GM18517 (cell line): ENCODE data around the gene KRTAP2-1.
"Not testable (repeated sequence)": the region's sequence is repeated elsewhere in the genome, so short reads cannot be mapped to it uniquely, and the experiment has no call there.

Experiments used
- ATAC-seq: cut with Tn5 transposase; IDR thresholded peaks from one replicate; pipeline ENCODE4 v1.9.1; 2021; ENCODE audit warnings: mild to moderate bottlenecking, moderate library complexity; ENCODE audit not compliant: unreplicated experiment

KRTAP2-1 gene, protein sequence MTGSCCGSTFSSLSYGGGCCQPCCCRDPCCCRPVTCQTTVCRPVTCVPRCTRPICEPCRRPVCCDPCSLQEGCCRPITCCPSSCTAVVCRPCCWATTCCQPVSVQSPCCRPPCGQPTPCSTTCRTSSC

DNA sequence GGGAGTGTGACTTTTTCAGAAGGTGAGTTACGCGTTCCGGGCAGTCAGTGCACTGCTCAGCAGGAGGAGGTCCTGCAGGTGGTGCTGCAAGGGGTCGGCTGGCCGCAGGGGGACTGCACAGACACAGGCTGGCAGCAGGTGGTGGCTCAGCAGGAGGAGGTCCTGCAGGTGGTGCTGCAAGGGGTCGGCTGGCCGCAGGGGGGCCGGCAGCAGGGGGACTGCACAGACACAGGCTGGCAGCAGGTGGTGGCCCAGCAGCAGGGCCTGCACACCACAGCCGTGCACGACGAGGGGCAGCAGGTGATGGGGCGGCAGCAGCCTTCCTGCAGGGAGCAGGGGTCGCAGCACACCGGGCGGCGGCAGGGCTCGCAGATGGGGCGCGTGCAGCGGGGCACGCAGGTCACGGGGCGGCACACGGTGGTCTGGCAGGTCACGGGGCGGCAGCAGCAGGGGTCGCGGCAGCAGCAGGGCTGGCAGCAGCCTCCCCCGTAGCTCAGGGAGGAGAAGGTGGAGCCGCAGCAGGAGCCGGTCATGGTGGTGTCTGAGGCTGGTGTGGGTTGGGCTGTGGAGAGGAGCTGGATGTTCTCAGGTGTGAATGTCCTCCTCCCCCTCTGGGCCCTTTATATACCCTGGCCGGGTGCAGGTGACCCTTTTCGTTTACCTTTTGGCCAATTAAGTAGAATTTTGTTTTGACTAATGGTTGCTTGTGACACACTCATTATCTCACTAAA, at the start of gene KRTAP2-1:
KRTAP2-1 (minus strand) TSS at position 582 of the 731 bp plus-strand sequence; CDS start at position 533, 49 bp downstream.
- not testable (repeated sequence) for ATAC-seq

DNA sequence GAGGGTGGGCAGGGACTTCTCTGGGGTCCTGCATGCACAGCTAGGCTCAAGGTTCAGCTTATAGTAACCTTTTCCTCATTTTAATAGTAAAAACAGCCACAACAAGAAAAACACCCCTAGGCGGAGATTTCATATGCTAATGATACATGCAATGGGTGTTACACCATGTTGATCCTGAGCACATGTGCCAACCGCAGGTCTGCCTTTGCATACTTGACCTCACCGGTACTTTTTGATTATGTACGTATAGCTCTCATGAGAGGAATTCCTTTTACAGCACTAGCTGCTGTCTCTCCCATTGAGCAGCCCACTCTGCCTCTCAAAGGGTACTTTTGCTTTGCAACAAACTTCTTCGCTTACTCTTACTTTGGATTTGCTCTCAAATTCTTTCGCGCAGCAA, 48.9 kb upstream of the KRTAP2-1 start:
- ATAC-seq = no peak

DNA sequence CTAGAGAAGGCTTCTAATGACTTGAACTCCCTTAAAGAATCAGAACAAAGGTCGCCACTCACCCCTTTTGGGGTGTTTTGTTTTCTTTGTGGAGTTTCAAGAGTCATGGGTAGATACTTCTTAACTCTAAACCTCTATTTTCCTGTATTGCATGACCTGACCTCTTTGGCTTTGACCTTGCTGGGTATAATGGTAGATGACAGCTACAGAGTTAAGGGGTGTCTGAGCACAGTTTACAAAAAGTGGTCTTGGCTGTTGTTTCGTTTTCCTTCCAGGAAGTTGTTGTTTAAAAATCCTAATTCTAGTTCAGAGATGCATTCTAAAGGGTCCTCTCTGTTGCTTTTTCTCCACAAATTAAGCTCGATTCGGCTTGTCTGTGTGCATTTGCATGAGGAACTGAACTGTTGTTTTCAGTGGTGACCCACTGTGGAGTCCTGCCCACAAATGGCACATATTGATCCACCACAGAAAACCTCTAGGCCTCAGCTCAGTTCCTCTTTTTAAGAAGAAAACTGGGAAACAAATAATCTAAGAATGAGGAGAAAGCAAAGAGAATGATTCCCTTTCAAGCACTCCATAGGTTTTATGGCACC, 41.7 kb upstream of the KRTAP2-1 start:
- ATAC-seq = not testable (repeated sequence)

DNA sequence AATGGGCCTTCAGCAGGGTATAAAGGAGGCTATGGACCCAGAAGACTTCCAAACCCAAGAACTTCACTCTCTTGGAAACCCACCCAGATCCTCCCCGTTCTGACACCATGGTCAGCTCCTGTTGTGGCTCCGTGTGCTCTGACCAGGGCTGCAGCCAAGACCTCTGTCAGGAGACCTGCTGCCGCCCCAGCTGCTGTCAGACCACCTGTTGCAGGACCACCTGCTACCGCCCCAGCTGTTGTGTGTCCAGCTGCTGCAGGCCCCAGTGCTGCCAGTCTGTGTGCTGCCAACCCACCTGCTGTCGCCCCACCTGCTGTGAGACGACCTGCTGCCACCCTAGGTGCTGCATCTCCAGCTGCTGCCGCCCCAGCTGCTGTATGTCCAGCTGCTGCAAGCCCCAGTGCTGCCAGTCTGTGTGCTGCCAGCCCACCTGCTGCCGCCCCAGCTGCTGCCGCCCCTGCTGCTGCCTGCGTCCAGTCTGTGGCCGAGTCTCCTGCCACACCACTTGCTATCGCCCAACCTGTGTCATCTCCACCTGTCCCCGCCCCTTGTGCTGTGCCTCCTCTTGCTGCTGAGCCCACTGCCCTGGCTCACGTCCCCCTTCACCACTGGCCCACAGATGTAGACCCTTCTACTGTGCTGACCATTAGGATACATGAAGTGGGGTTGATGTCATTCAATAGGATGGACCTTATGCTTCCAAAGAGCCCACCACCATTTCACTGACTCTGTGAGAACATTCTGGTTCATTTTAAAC, 37.2 kb upstream of the KRTAP2-1 start, which contains the start of gene KRTAP4-7:
KRTAP4-7 (plus strand) TSS at position 51 of the 757 bp plus-strand sequence; CDS start at position 108, 57 bp downstream.
- ATAC-seq = not testable (repeated sequence)

DNA sequence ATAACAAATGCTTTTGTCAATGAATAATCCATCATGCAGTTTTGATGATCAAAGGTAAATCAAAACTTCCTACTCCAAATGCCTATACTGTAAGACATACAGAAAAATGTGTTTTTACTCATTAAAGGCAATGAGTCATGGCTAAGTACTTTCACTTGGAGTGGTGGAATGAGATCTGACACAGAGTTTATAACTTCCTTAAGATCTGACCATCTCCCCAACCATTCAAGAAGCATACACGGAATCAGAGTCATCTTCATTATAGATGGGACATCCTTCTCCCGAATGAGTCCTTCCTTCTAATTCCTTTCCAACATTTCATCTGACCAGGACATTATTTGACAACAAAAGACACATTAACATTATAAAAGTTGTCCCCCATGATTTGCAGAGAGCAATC, 36.3 kb upstream of the KRTAP2-1 start:
- not testable (repeated sequence) for ATAC-seq

DNA sequence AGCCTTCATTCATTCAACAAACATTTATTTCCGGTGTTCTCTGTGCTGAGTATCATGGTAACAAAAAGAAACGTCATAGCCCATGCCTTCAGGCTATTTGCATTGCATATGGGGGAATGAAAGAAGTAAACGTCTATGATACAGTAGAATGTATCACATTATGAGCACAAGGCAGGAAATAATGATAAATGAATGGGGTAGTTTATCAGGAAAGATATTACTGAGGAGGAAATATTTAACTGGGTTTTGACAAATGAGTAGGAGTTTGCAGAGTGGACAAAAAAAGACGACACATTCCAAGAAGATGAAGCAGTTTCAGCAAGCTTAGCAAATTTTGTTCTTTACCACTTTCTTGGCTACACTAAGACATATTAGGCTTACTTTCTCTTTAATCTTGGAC, 35.5 kb upstream of the KRTAP2-1 start:
- ATAC-seq = no peak

DNA sequence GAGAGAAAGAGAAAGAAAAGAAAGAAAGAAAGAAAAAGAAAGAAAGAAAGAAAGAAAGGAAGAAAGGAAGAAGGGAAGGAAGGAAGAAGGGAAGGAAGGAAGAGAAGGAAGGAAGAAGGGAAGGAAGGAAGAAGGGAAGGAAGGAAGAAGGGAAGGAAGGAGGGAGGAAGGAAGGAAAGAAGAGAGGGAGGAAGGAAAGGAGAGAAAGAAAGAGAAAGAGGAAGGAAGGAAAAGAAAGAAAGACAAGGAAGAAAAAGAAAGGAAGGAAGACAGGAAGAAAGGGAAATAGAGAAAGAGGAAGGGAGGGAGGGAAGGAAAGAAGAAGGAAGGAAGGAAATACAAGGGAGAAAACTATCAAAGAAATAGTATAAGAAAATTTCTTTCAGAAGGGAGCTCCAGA, 29.7 kb upstream of the KRTAP2-1 start:
- ATAC-seq = no peak

DNA sequence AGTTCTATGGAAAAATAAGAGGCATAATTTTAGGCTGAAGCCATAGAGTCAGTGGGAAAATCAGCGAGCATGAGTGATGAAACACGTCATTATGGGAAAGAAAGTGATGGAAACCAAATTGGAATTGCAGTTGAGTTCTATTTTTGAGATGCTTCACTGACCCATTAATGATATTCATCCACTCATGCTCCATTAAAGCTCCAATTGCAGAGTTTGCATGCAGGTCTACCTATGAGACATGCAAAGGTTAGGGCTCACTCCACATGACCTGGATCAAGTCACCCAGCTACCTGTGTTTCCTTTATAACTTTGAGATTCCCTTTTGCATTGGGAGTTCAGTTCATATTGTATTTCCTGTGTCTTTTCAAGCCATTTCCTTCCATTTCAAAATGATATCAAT, 26.6 kb upstream of the KRTAP2-1 start:
- no peak for ATAC-seq

DNA sequence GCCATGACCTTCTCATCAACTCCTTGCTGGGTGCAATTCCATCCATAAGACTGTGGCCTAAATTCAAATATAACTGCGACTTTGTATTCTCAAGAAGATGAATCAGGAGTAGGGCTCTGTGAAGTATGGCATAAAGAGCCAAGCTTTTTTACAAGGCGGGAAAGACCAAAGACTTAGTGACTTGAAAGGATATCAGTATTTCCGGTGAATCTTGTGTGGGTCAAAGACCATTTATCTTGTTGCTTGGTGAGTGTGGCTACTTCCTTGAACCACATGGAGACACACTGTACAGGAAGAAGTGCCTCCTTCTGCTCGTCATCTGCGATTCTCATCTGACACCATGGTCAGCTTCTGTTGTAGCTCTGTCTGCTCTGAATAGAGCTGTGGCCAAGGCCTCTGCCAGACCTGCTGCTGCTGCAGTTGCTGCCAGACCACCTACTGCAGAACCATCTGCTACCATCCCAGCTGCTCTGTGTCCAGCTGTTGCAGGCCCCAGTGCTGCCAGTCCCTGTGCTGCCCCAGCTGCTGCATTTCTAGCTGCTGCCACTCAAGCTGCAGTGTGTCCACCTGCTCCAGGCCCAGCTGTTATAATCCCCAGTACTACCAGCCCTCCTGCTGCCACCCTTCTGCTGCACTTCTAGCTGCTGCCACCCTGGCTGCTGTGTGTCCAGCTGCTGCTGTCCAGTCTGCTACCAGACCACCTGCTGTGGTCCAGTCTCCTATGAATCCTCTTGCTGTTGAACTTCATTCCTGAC, 24.7 kb upstream of the KRTAP2-1 start:
- ATAC-seq = no peak

DNA sequence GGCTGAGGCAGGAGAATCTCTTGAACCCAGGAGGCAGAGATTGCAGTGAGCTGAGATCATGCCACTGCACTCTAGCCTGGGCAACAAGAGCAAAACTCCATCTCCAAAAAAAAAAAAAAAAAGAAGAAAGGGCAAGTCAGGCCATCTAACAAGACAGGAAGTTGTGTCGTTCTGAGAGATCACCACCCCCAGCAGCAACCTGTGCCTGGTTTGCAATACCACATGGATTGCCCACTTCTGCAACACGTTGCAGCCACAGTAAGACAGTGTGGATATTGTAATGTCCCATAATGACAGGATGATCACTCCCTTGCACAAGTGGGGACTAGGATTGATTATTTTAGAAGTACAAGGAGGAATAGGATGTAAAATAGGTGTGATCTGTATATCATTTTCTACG, 21.9 kb upstream of the KRTAP2-1 start:
- ATAC-seq = no peak

DNA sequence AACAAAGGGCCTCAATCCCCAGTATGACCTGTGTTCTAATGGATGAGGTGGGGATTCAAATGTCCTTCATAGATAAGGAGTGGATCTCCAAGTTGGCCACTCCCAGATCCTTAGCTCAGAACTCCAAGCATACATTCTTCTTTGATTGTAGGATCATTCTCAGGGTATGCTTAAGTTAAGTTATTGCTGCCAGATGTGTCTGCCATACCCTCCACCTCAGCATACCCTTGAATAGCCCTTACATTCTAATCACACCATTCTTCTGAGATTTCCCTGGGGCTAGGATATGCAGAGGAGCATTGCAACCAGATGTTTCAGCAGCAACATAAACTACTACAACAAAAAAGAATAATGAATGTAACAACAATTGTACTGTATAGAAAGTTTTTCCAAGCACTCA, 20.2 kb upstream of the KRTAP2-1 start:
- no peak for ATAC-seq

DNA sequence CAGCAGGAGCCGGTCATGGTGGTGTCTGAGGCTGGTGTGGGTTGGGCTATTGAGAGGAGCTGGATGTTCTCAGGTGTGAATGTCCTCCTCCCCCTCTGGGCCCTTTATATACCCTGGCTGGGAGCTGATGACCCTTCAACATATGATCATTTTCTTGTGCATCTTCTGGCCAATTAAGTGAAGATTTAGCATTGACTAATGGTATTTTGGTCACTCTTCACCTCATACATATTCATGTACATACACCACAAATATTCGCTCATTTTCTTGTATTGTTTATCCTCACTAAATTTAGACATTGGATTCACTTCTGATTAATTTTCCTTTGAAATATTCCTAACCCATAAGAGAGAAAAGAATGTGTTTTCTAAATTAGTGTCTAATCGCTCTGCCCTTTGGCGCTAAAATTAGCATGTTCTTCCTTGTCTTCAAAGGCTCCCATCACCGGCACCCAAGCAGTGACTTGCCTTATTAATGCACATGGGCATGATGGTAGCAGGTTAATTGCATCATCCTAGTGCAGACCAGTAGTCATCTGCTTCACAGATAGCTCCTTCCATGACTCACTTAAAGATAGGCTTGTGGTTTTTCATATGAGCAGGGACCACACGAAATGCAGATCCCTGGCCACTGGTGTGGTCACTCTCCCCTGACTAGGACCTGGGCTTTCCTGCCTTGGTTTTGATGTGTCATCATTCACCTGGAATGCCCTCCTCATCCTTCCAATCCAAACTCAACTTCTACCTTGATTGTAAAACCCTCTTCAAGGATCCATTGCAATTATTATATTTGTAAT, 18.9 kb upstream of the KRTAP2-1 start, which contains the start of gene KRTAP2-4:
KRTAP2-4 (minus strand) TSS at position 51 of the 796 bp plus-strand sequence; CDS start at position 17, 34 bp downstream.
- ATAC-seq = no peak

DNA sequence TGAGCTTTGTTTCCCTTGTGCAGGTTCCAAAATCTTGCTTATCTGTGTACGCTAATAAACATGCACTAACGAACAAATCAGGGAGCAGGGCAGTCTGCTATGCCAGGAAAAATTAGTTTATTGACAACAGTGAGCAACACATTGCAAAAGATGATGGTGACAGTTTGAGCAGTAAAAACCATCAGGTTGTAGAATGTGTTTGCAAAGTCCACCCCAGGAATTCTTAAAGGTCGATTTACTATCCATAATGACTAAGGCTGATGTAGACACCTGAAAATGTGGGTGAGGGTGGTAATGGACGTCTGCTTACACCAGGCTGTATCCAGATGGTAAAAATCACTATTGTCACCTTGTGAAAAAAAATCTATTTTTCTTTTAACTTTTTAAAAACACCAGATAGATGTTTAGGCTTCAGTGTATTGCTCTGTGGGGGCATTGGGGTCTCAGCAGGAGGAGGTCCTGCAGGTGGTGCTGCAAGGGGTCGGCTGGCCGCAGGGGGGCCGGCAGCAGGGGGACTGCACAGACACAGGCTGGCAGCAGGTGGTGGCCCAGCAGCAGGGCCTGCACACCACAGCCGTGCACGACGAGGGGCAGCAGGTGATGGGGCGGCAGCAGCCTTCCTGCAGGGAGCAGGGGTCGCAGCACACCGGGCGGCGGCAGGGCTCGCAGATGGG, 18.0 kb upstream of the KRTAP2-1 start:
- not testable (repeated sequence) for ATAC-seq

DNA sequence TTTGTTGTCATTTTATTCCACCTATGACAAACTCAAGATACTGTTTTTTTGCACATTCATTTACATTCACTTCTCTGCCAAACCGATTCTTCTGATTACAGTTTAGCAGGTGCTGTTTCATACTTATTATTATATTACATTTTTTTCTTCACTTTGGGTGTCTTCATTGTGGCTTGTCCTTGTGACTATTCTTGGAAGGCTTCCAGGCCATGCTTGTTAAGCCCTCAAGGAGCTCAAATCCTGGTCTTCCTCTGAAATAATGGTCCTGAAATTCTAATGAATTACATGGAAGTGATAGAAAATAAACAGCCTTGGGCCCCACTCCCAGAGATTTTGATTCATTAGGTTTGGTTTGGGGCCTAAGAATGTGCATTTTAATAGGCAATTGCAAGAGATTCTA, 17.2 kb upstream of the KRTAP2-1 start:
- no peak for ATAC-seq

DNA sequence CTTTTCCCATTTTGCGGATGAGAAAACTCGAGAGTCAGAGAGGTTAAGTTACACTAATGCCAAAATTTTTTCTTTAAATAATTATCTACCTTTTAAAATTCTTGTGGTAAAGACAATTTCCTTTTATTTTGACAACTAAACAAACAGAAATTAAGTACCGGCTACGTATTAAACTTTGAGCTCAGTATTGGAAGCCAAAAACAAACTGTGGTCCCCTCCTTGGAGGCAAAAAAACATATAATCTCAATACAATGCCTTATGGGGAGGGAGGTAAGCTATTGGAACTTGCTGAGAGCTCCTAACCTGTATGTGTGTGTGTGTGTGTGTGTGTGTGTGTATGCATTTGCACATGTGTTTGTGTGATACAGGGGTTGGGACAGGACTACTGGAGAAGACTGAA, 16.3 kb upstream of the KRTAP2-1 start:
- ATAC-seq = no peak

DNA sequence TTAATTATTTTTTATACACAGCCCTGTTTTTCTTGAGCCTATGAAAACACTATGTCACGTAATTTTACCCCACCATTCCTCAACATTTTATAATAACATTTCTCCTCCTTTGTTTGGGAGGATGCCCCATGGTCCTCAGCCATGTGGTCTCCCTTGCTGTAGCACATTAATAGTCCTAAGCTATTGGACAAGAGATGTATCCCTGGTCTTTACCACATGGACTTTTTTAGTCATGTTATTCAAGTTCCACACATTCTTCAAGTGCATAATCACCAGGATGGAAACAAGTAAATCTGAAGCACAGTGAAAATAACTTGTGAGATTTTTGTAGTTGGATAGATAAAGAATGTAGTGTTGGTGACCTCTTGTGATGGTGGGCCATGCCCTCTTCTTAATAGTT, 14.8 kb upstream of the KRTAP2-1 start:
- no peak for ATAC-seq

DNA sequence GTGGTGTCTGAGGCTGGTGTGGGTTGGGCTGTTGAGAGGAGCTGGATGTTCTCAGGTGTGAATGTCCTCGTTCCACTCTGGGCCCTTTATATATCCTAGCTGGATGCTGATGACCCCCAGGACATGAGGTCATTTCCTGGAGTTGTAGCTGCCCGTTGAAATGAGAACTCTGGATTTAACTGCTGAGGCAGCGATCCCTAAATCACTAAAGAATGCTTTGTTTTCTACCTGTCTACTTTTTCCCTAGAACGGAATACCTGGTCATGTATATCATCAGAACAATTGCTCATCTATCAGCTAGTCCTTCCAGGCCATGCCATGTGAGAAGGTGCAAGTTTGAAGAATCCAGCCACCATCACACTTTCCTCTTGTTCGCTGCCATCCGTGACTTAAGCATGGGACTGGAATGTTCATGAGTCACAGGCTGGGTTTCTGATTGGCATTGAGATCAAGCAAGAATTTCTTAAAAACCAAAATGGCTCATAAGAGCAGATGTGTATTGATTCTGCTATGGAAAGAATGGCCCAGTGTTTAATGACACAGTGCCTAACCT, 13.0 kb upstream of the KRTAP2-1 start, which contains the start of gene KRTAP2-3:
KRTAP2-3 (minus strand) TSS at position 63 of the 553 bp plus-strand sequence. CDS start 64 bp downstream, outside the sequence.
- no peak for ATAC-seq

DNA sequence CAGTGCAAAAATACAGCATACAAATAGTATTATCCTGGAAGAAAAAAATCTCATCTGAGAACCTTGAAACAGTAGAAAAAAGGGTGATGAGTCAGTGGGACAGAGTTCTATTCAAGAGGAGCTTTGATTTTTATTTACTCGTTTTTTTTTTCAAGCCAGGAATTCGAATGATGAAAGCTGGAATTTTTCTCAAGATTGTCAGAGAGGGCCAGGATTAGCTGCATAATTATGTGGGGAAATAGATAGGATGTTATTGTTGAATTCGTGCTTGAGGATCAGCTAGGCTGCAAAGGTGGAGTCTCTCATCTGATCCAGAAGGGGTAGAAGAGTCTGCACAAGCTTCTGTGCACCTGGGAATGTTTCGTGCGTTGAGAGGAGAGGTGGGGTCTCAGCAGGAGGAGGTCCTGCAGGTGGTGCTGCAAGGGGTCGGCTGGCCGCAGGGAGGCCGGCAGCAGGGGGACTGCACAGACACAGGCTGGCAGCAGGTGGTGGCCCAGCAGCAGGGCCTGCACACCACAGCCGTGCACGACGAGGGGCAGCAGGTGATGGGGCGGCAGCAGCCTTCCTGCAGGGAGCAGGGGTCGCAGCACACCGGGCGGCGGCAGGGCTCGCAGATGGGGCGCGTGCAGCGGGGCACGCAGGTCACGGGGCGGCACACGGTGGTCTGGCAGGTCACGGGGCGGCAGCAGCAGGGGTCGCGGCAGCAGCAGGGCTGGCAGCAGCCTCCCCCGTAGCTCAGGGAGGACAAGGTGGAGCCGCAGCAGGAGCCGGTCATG, 12.3 kb upstream of the KRTAP2-1 start:
- not testable (repeated sequence) for ATAC-seq
